ENCODE data around the gene SMPD3.

DNA sequence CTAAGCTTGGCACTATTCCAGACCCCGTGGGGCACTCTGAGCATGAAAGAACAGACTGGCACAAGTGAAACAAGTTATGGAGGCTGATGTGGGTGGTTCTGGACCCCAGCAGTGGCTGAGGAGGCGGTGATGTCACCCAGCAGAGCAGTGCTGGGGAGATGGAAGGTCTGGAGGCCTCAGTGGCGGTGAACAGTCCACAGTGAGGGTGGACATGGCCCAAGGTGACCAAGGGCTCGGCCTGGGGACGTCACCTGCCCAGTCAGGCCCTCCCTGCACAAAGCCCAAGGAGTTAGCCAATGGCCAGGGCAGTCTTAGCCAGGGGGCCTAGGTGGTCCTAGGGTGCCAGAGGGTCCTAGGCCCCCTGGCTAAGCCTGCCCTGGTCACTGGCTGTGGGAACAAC, 24.5 kb downstream of the SMPD3 start:
- TF ChIP-seq TEAD4 (CRISPR knock-in tag; IDR thresholded peaks at IDR 0.05) (no peak), USF1 (CRISPR knock-in tag; IDR thresholded peaks at IDR 0.05) (no peak), HMGXB4 (CRISPR knock-in tag; IDR thresholded peaks at IDR 0.05) (no peak), SP1 (CRISPR knock-in tag; conservative IDR thresholded peaks at IDR 0.05) (no peak), E2F4 (CRISPR knock-in tag; IDR thresholded peaks at IDR 0.05; ENCODE audit: borderline replicate concordance, low read depth) (no peak), ZNF671 (CRISPR knock-in tag; IDR thresholded peaks at IDR 0.05) (no peak)
- TF ChIP-seq, protein P1, sequence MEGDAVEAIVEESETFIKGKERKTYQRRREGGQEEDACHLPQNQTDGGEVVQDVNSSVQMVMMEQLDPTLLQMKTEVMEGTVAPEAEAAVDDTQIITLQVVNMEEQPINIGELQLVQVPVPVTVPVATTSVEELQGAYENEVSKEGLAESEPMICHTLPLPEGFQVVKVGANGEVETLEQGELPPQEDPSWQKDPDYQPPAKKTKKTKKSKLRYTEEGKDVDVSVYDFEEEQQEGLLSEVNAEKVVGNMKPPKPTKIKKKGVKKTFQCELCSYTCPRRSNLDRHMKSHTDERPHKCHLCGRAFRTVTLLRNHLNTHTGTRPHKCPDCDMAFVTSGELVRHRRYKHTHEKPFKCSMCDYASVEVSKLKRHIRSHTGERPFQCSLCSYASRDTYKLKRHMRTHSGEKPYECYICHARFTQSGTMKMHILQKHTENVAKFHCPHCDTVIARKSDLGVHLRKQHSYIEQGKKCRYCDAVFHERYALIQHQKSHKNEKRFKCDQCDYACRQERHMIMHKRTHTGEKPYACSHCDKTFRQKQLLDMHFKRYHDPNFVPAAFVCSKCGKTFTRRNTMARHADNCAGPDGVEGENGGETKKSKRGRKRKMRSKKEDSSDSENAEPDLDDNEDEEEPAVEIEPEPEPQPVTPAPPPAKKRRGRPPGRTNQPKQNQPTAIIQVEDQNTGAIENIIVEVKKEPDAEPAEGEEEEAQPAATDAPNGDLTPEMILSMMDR (IDR thresholded peaks at IDR 0.05): no peak
- TF ChIP-seq, protein P2, sequence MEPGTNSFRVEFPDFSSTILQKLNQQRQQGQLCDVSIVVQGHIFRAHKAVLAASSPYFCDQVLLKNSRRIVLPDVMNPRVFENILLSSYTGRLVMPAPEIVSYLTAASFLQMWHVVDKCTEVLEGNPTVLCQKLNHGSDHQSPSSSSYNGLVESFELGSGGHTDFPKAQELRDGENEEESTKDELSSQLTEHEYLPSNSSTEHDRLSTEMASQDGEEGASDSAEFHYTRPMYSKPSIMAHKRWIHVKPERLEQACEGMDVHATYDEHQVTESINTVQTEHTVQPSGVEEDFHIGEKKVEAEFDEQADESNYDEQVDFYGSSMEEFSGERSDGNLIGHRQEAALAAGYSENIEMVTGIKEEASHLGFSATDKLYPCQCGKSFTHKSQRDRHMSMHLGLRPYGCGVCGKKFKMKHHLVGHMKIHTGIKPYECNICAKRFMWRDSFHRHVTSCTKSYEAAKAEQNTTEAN (CRISPR knock-in tag; IDR thresholded peaks at IDR 0.05): no peak
- TF ChIP-seq, protein P3, sequence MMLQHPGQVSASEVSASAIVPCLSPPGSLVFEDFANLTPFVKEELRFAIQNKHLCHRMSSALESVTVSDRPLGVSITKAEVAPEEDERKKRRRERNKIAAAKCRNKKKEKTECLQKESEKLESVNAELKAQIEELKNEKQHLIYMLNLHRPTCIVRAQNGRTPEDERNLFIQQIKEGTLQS (CRISPR knock-in tag; conservative IDR thresholded peaks at IDR 0.05): no peak
- TF ChIP-seq, protein P4, sequence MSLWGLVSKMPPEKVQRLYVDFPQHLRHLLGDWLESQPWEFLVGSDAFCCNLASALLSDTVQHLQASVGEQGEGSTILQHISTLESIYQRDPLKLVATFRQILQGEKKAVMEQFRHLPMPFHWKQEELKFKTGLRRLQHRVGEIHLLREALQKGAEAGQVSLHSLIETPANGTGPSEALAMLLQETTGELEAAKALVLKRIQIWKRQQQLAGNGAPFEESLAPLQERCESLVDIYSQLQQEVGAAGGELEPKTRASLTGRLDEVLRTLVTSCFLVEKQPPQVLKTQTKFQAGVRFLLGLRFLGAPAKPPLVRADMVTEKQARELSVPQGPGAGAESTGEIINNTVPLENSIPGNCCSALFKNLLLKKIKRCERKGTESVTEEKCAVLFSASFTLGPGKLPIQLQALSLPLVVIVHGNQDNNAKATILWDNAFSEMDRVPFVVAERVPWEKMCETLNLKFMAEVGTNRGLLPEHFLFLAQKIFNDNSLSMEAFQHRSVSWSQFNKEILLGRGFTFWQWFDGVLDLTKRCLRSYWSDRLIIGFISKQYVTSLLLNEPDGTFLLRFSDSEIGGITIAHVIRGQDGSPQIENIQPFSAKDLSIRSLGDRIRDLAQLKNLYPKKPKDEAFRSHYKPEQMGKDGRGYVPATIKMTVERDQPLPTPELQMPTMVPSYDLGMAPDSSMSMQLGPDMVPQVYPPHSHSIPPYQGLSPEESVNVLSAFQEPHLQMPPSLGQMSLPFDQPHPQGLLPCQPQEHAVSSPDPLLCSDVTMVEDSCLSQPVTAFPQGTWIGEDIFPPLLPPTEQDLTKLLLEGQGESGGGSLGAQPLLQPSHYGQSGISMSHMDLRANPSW (CRISPR knock-in tag; conservative IDR thresholded peaks at IDR 0.05; ENCODE audit: low read depth): no peak

Measured in WTC11 (cell line).